ENCODE measurements around the gene RCN1. TPM values are rescaled to one million over a fixed set of nuclear protein-coding genes. Genes with fewer than 3 reads are reported as not detected.

The RCN1 gene
- total RNA-seq, result 328 and 417 TPM in 2 replicates

GRCh38 chr11:32090545-32091370 lies at the start of gene RCN1:
RCN1 (plus strand) TSS chr11:32091074; CDS start chr11:32091197, 123 bp downstream.

Data from regular cardiac myocyte (primary cell).